Cardiac muscle cell (in vitro differentiated cells and primary cell): ENCODE results near the gene ATP13A2. TPM values are rescaled to one million over a fixed set of nuclear protein-coding genes. Genes with fewer than 3 reads are reported as not detected.
A peak's percentile ranks its signal among the peaks of the same experiment; 100 is the strongest.

Experiments used
- DNase-seq, 2 donors: peaks; one replicate each; pipeline versions ENCODE4 v3.0.0 to v3.0.0-alpha.2; 2010 to 2017; ENCODE audit warnings: low read depth in 1 of 2, low spot score in 1 of 2
- H3K27ac ChIP-seq: fragments of 200-600 bp; sonication (generic); 2 replicates; pipeline ENCODE4 v1.5.1; 2016
- H3K27me3 ChIP-seq: fragments of 200-600 bp; sonication (generic); 2 replicates; pipeline ENCODE4 v1.6.0; 2016; ENCODE audit warnings: control low read depth
- H3K36me3 ChIP-seq: fragments of 200-600 bp; sonication (generic); 2 replicates; pipeline ENCODE4 v1.5.1; 2016; ENCODE audit warnings: control low read depth
- H3K4me1 ChIP-seq: fragments of 200-600 bp; sonication (generic); 2 replicates; pipeline ENCODE4 v1.8.1; 2017; ENCODE audit warnings: low read depth, mild to moderate bottlenecking, mixed run types
- H3K4me3 ChIP-seq: fragments of 200-600 bp; sonication (generic); 2 replicates; pipeline ENCODE4 v1.5.1; 2016; ENCODE audit warnings: mild to moderate bottlenecking
- H3K9me3 ChIP-seq: fragments of 200-600 bp; sonication (generic); 2 replicates; pipeline ENCODE4 v1.5.1; 2017; ENCODE audit warnings: low read depth, mild to moderate bottlenecking, control low read depth
- CTCF ChIP-seq: IDR thresholded peaks from 2 replicates; pipeline ENCODE4 v1.5.1; 2012; ENCODE audit warnings: low read depth, mild to moderate bottlenecking, low read length
- polyA plus RNA-seq: library from polyadenylated mRNA; unstranded; fragments of >200 nt; fragmentation: Nextera tagmentation; extraction: Ambion mirVana; gene quantifications from 2 replicates; pipeline ENCODE4 v1.2.1, GENCODE V29; 2016
- total RNA-seq: library from RNA; depleted of rRNA; stranded (reverse); fragments of >200 nt; gene quantifications from 2 replicates; pipeline ENCODE4 v1.2.3, GENCODE V29; 2016

Gene ATP13A2
- total and polyA plus RNA-seq, 2 experiments from 2014 or later = 44.7 to 76.8 TPM

- Histone ChIP-seq H3K4me1 (peaks cover 7% of the 10 kb centered on the region), H3K27ac (no peak overlapping the region), H3K9me3 (no peaks in the 10 kb centered on the region), H3K4me3 (no peak overlapping the region), H3K36me3 (no peaks in the 10 kb centered on the region), H3K27me3 (no peaks in the 10 kb centered on the region)
- DNase-seq = no peak
- no peak for TF ChIP-seq CTCF
Measured at GRCh38 chr1:17055801-17056200, 44.1 kb upstream of the ATP13A2 start.

GRCh38 chr1:17053685-17054410 lies 42.1 kb upstream of the ATP13A2 start, which contains the start of gene SDHB:
SDHB (minus strand) TSS chr1:17054032; CDS start chr1:17054019, 13 bp downstream.
- Histone ChIP-seq H3K36me3 (no peaks in the 10 kb centered on the region), H3K9me3 (no peaks in the 10 kb centered on the region), H3K27ac (peak within 1 kb of the TSS; percentile 80), H3K4me3 (peak within 1 kb of the TSS; percentile 47), H3K4me1 (peaks cover 7% of the 10 kb centered on the region), H3K27me3 (no peaks in the 10 kb centered on the region)
- TF ChIP-seq CTCF = no peak
- peak; percentile 99 for DNase-seq

GRCh38 chr1:17053086-17053684 lies 41.5 kb upstream of the ATP13A2 start:
- Histone ChIP-seq H3K36me3 (no peaks in the 10 kb centered on the region), H3K4me1 (peaks cover 7% of the 10 kb centered on the region), H3K27ac (peak overlapping the region; percentile 80), H3K9me3 (no peaks in the 10 kb centered on the region), H3K4me3 (peak overlapping the region; percentile 47), H3K27me3 (no peaks in the 10 kb centered on the region)
- no peak for DNase-seq
- TF ChIP-seq CTCF = no peak

GRCh38 chr1:17052641-17053040 lies 40.9 kb upstream of the ATP13A2 start:
- H3K9me3 ChIP-seq = no peaks in the 10 kb centered on the region
- peaks cover 2% of the 10 kb centered on the region for H3K36me3 ChIP-seq
- no peak for DNase-seq
- H3K4me1 ChIP-seq = peaks cover 7% of the 10 kb centered on the region
- H3K4me3 ChIP-seq = peak overlapping the region; percentile 47
- TF ChIP-seq CTCF = no peak
- H3K27me3 ChIP-seq = no peaks in the 10 kb centered on the region
- H3K27ac ChIP-seq = no peak overlapping the region

- no peak for DNase-seq
Measured at GRCh38 chr1:17052038-17052437, 40.3 kb upstream of the ATP13A2 start.

More at GRCh38 chr1:17052038-17052437, 40.3 kb upstream of the ATP13A2 start:
- no peak overlapping the region for H3K4me3 ChIP-seq
- H3K36me3 ChIP-seq = peaks cover 2% of the 10 kb centered on the region
- no peaks in the 10 kb centered on the region for H3K27me3 ChIP-seq
- no peak for TF ChIP-seq CTCF
- no peaks in the 10 kb centered on the region for H3K9me3 ChIP-seq
- H3K27ac ChIP-seq = no peak overlapping the region
- peaks cover 7% of the 10 kb centered on the region for H3K4me1 ChIP-seq
